H9 (cell line): ENCODE results near the gene FRMPD3. TPM values are rescaled to one million over a fixed set of nuclear protein-coding genes. Genes with fewer than 3 reads are reported as not detected.
A peak's percentile ranks its signal among the peaks of the same experiment; 100 is the strongest.

Experiments
- DNase-seq: peaks from one replicate; pipeline ENCODE4 v3.0.0-alpha.2; 2017
- H2AFZ ChIP-seq: one replicate; pipeline ENCODE4 v1.6.1; 2013; ENCODE audit warnings: mild to moderate bottlenecking, low read length, control low read depth, moderate library complexity
- H2AK5ac ChIP-seq: 2 replicates; pipeline ENCODE4 v1.6.1; 2013; ENCODE audit warnings: low read length, control low read depth, mixed read lengths; ENCODE audit not compliant: insufficient read length
- H2BK120ac ChIP-seq: one replicate; pipeline ENCODE4 v1.6.1; 2013; ENCODE audit warnings: low read depth, mild to moderate bottlenecking, low read length, control low read depth, inconsistent platforms; ENCODE audit not compliant: poor library complexity, severe bottlenecking
- H2BK12ac ChIP-seq: 2 replicates; pipeline ENCODE4 v1.6.1; 2013; ENCODE audit warnings: low read length, control low read depth, mixed read lengths, low read depth; ENCODE audit not compliant: insufficient read length
- H2BK15ac ChIP-seq: 2 replicates; pipeline ENCODE4 v1.6.1; 2013; ENCODE audit warnings: low read depth, low read length, control low read depth
- H2BK20ac ChIP-seq: one replicate; pipeline ENCODE4 v1.6.1; 2013; ENCODE audit warnings: low read depth, mild to moderate bottlenecking, low read length, control low read depth, inconsistent platforms; ENCODE audit not compliant: poor library complexity, severe bottlenecking
- H2BK5ac ChIP-seq: 2 replicates; pipeline ENCODE4 v1.6.1; 2013; ENCODE audit warnings: low read length, control low read depth, mixed read lengths; ENCODE audit not compliant: insufficient read length
- H3K14ac ChIP-seq: 2 replicates; pipeline ENCODE4 v1.6.1; 2013; ENCODE audit warnings: low read length, control low read depth; ENCODE audit not compliant: insufficient read depth
- H3K18ac ChIP-seq: 2 replicates; pipeline ENCODE4 v1.6.1; 2013; ENCODE audit warnings: low read depth, mild to moderate bottlenecking, mixed read lengths, low read length, control low read depth; ENCODE audit not compliant: insufficient read length
- H3K23ac ChIP-seq: 2 replicates; pipeline ENCODE4 v1.6.1; 2013; ENCODE audit warnings: low read length, control low read depth, mixed read lengths, low read depth; ENCODE audit not compliant: insufficient read length
- H3K23me2 ChIP-seq: 2 replicates; pipeline ENCODE4 v1.6.1; 2013; ENCODE audit warnings: low read depth, mild to moderate bottlenecking, mixed read lengths, low read length, control low read depth; ENCODE audit not compliant: insufficient read length, poor library complexity, severe bottlenecking
- H3K27ac ChIP-seq: 2 replicates; pipeline ENCODE4 v1.5.1; 2013; ENCODE audit warnings: low read length, control low read depth, mixed read lengths, low read depth; ENCODE audit not compliant: insufficient read length
- H3K27me3 ChIP-seq: 2 replicates; pipeline ENCODE4 v1.6.1; 2013; ENCODE audit warnings: low read length, control low read depth, inconsistent platforms; ENCODE audit not compliant: insufficient read depth
- H3K4ac ChIP-seq: 2 replicates; pipeline ENCODE4 v1.6.1; 2013; ENCODE audit warnings: low read depth, mild to moderate bottlenecking, control low read depth, inconsistent platforms, low read length, moderate library complexity
- H3K4me1 ChIP-seq: 2 replicates; pipeline ENCODE4 v1.6.1; 2013; ENCODE audit warnings: low read length, control low read depth, inconsistent platforms; ENCODE audit not compliant: insufficient read depth
- H3K4me2 ChIP-seq: 2 replicates; pipeline ENCODE4 v1.6.1; 2013; ENCODE audit warnings: low read length, control low read depth, mixed read lengths; ENCODE audit not compliant: insufficient read length, insufficient read depth
- H3K56ac ChIP-seq: 2 replicates; pipeline ENCODE4 v1.6.1; 2013; ENCODE audit warnings: low read depth, mild to moderate bottlenecking, mixed read lengths, low read length, control low read depth; ENCODE audit not compliant: insufficient read length
- H3K79me1 ChIP-seq: 2 replicates; pipeline ENCODE4 v1.6.1; 2013; ENCODE audit warnings: low read depth, mild to moderate bottlenecking, moderate library complexity, low read length, control low read depth, inconsistent platforms; ENCODE audit not compliant: insufficient read depth, poor library complexity, severe bottlenecking
- H3K79me2 ChIP-seq: 2 replicates; pipeline ENCODE4 v1.6.1; 2013; ENCODE audit warnings: low read length, control low read depth, inconsistent platforms; ENCODE audit not compliant: insufficient read depth
- H3K9ac ChIP-seq: 2 replicates; pipeline ENCODE4 v1.6.1; 2013; ENCODE audit warnings: low read length, control low read depth, mixed read lengths; ENCODE audit not compliant: insufficient read length; ENCODE audit errors: extremely low read depth
- H3K9me3 ChIP-seq: one replicate; pipeline ENCODE4 v1.6.1; 2013; ENCODE audit warnings: low read depth, low read length, inconsistent platforms; ENCODE audit not compliant: control insufficient read depth
- H3T11ph ChIP-seq: one replicate; pipeline ENCODE4 v1.6.1; 2013; ENCODE audit warnings: mild to moderate bottlenecking, low read length, control low read depth, inconsistent platforms
- H4K20me1 ChIP-seq: one replicate; pipeline ENCODE4 v1.6.1; 2013; ENCODE audit not compliant: control insufficient read depth, insufficient read length, insufficient read depth
- H4K5ac ChIP-seq: 2 replicates; pipeline ENCODE4 v1.6.1; 2013; ENCODE audit warnings: low read depth, mild to moderate bottlenecking, mixed read lengths, low read length, control low read depth; ENCODE audit not compliant: insufficient read length
- H4K8ac ChIP-seq: replicated peaks from 2 replicates; pipeline ENCODE4 v1.6.1; 2013; ENCODE audit warnings: low read length, control low read depth, mixed read lengths, low read depth; ENCODE audit not compliant: insufficient read length
- H4K91ac ChIP-seq: 2 replicates; pipeline ENCODE4 v1.6.1; 2013; ENCODE audit warnings: low read depth, mild to moderate bottlenecking, moderate library complexity, mixed read lengths, low read length, control low read depth; ENCODE audit not compliant: insufficient read length
- H3K27ac Mint-ChIP-seq, 3 experiments: 2 replicates in 2 of 3; 3 replicates in 1 of 3; pipeline ENCODE4 v1.8.0; 2020 to 2021; ENCODE audit warnings: mixed read lengths in 3 of 3, mild to moderate bottlenecking in 1 of 3, moderate library complexity in 1 of 3
- H3K27me3 Mint-ChIP-seq: 2 replicates; pipeline ENCODE4 v1.8.0; 2021; ENCODE audit warnings: low read depth, mild to moderate bottlenecking, moderate library complexity, mixed read lengths
- H3K36me3 Mint-ChIP-seq, 3 experiments: 2 replicates in 2 of 3; 3 replicates in 1 of 3; pipeline ENCODE4 v1.8.0; 2020 to 2021; ENCODE audit warnings: low read depth in 3 of 3, mixed read lengths in 3 of 3; ENCODE audit not compliant: insufficient read depth in 1 of 3
- H3K4me1 Mint-ChIP-seq, 2 experiments: 2 replicates each; pipeline ENCODE4 v1.8.0; 2020; ENCODE audit warnings: mixed read lengths in 2 of 2
- H3K4me3 Mint-ChIP-seq, 2 experiments: 2 replicates in 1 of 2; 3 replicates in 1 of 2; pipeline ENCODE4 v1.8.0; 2020 to 2021; ENCODE audit warnings: mild to moderate bottlenecking in 2 of 2, mixed read lengths in 2 of 2, moderate library complexity in 1 of 2
- H3K9me3 Mint-ChIP-seq, 2 experiments: 2 replicates in 1 of 2; 3 replicates in 1 of 2; pipeline ENCODE4 v1.8.0; 2020; ENCODE audit warnings: mild to moderate bottlenecking in 2 of 2, mixed read lengths in 2 of 2, moderate library complexity in 1 of 2
- WGBS: extraction: QIAGEN DNeasy Blood & Tissue Kit; methylation state at CpG from one replicate; pipeline ENCODE4 v1.1.7; 2013; ENCODE audit warnings: missing lambda C conversion rate, low lambda C conversion rate, mixed read lengths; ENCODE audit not compliant: insufficient read length; ENCODE audit errors: extremely low coverage; 5-methylcytosine and 5-hydroxymethylcytosine counted together
- long read RNA-seq: library from polyadenylated mRNA; unstranded; transcript quantifications from one replicate; pipeline ENCODE4 v2.0.0, GENCODE V29; 2020
- total RNA-seq: library from RNA; stranded (reverse); gene quantifications from 2 replicates; pipeline ENCODE4 v1.2.1, GENCODE V29; 2021
- TF ChIP-seq, protein P1 (sequence below): fragments of 200-600 bp; sonication (generic); conservative IDR thresholded peaks from 3 replicates; pipeline ENCODE4 v1.8.0; 2021; ENCODE audit warnings: antibody characterized with exemption, mild to moderate bottlenecking

The FRMPD3 gene
- total RNA-seq: 0.22 and 0.26 TPM in 2 replicates
- long read RNA-seq, partial matches to known transcripts: 0 of 1 reads
- long read RNA-seq, other reads (novel, unspliced or antisense): 1 of 1 reads

DNA sequence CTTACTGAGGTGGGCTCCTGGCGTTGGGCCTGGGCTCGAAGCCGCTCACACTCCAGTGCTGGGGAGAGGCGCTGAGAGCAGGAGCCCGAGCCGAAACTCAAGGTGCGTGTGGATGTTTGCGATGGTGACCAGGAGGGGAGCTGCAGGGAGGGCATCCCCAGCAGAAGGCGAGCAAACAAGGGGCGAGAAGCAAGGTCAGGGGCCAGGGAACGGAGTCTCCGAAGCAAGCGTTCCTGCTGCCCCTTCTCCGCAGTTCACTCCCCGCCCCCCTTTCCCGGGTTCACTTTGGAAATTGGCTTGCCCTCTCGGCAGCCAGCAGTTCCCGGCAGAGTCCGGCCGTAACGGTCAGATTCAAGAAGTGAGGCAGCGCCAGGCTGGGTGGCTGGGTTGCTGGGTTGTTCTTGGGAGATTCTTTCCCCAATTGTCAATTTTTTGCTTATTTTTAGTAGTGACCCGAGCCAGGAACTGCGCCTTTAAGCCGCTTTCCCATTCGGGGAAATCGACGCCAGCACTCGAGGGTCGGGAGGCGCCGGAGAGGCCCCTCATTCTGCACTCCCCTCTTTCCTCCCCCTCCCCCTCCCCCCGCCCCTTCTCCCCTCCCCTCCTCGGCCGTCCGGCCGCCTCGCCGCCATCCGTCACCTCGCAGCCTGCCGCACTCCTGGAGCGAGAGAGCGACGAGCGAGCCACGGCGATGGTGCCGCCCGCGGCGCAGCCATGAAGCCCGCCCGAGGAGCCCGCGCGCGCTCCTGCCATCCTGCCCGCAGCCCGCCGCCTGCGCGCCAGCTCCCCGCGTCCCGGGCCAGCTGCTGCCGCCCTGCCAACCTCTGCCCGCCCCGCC, at the start of gene FRMPD3:
Gene FRMPD3 (plus strand): TSS at position 655 of the 838 bp plus-strand sequence. CDS start 76,937 bp downstream, outside the sequence.
- peak within 1 kb of the TSS; percentile 65 to 87 for H3K4me3 Mint-ChIP-seq
- H3K27ac ChIP-seq: no peak within 1 kb of the TSS

More for the DNA sequence above, at the start of gene FRMPD3:
- Histone ChIP-seq H4K20me1 (no peaks in the 10 kb centered on the region), H3K79me1 (no peaks in the 10 kb centered on the region), H4K91ac (no peak within 1 kb of the TSS), H3K23ac (no peak within 1 kb of the TSS), H3K27me3 (peaks cover 7% of the 10 kb centered on the region; the same call in 1 of the 2 replicates), H3K9me3 (no peaks in the 10 kb centered on the region), H3K14ac (no peak within 1 kb of the TSS; the same call in 1 of the 2 replicates), H2BK120ac (no peak within 1 kb of the TSS), H2BK12ac (no peak within 1 kb of the TSS), H4K8ac (no peak within 1 kb of the TSS), H2BK15ac (no peak within 1 kb of the TSS), H2AK5ac (no peak within 1 kb of the TSS), H2AFZ (no peak within 1 kb of the TSS), H2BK5ac (no peak within 1 kb of the TSS), H3K4me2 (peak within 1 kb of the TSS; percentile 76), H2BK20ac (no peak within 1 kb of the TSS), H3K9ac (no peak within 1 kb of the TSS), H3K79me2 (no peaks in the 10 kb centered on the region), H3K18ac (no peak within 1 kb of the TSS), H3K56ac (no peak within 1 kb of the TSS), H3K23me2 (peaks cover 9% of the 10 kb centered on the region), H3K4me1 (no peaks in the 10 kb centered on the region), H3K4ac (no peak within 1 kb of the TSS), H4K5ac (no peak within 1 kb of the TSS), H3T11ph (no peak within 1 kb of the TSS)
- Mint-ChIP-seq H3K4me1 (peaks cover 26 to 45% of the 10 kb centered on the region in 2 experiments), H3K27ac (no peak within 1 kb of the TSS), H3K9me3 (peaks cover 0 to 37% of the 10 kb centered on the region in 2 experiments; a peak in 2 of 5 replicates), H3K36me3 (peaks cover 0 to 9% (median 0%) of the 10 kb centered on the region in 3 experiments; a peak in 3 of 7 replicates), H3K27me3 (peaks cover 67% of the 10 kb centered on the region)
- peak; percentile 81 for DNase-seq
- TF ChIP-seq, protein P1, sequence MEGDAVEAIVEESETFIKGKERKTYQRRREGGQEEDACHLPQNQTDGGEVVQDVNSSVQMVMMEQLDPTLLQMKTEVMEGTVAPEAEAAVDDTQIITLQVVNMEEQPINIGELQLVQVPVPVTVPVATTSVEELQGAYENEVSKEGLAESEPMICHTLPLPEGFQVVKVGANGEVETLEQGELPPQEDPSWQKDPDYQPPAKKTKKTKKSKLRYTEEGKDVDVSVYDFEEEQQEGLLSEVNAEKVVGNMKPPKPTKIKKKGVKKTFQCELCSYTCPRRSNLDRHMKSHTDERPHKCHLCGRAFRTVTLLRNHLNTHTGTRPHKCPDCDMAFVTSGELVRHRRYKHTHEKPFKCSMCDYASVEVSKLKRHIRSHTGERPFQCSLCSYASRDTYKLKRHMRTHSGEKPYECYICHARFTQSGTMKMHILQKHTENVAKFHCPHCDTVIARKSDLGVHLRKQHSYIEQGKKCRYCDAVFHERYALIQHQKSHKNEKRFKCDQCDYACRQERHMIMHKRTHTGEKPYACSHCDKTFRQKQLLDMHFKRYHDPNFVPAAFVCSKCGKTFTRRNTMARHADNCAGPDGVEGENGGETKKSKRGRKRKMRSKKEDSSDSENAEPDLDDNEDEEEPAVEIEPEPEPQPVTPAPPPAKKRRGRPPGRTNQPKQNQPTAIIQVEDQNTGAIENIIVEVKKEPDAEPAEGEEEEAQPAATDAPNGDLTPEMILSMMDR: peak; percentile 44; the same call in 2 of the 3 replicates
- no CpG with 5 or more reads among the region's 69 CpGs for WGBS
